Smooth muscle cell (in vitro differentiated cells): ENCODE data around the gene KCNQ1OT1. TPM values are rescaled to one million over a fixed set of nuclear protein-coding genes. Genes with fewer than 3 reads are reported as not detected.

ENCODE experiments used
- DNase-seq: peaks from one replicate; lab custom pipeline; 2025; ENCODE audit not compliant: unreplicated experiment; lab: John Stamatoyannopoulos, UW
- H2AFZ ChIP-seq: fragments of 200-600 bp; sonication (generic); 2 replicates; pipeline ENCODE4 v1.6.0; 2016; ENCODE audit warnings: antibody characterized with exemption, low read depth, mild to moderate bottlenecking
- H3F3A ChIP-seq: fragments of 200-600 bp; sonication (generic); 2 replicates; pipeline ENCODE4 v1.6.0; 2017; ENCODE audit warnings: antibody characterized with exemption, low read depth
- H3K27ac ChIP-seq: fragments of 200-600 bp; sonication (generic); 2 replicates; pipeline ENCODE4 v1.5.1; 2016; ENCODE audit warnings: low read depth, mild to moderate bottlenecking
- H3K27me3 ChIP-seq: fragments of 200-600 bp; sonication (generic); 2 replicates; pipeline ENCODE4 v1.6.1; 2016; ENCODE audit warnings: low read depth, mild to moderate bottlenecking
- H3K36me3 ChIP-seq: fragments of 200-600 bp; sonication (generic); 2 replicates; pipeline ENCODE4 v1.5.1; 2016; ENCODE audit warnings: low read depth
- H3K4me1 ChIP-seq: fragments of 200-600 bp; sonication (generic); 2 replicates; pipeline ENCODE4 v1.5.1; 2016; ENCODE audit warnings: low read depth
- H3K4me2 ChIP-seq: fragments of 200-600 bp; sonication (generic); 2 replicates; pipeline ENCODE4 v1.6.0; 2016; ENCODE audit warnings: mild to moderate bottlenecking
- H3K4me3 ChIP-seq: fragments of 200-600 bp; sonication (generic); 2 replicates; pipeline ENCODE4 v1.5.1; 2016; ENCODE audit warnings: mild to moderate bottlenecking
- H3K79me2 ChIP-seq: fragments of 200-600 bp; sonication (generic); 2 replicates; pipeline ENCODE4 v1.6.0; 2016; ENCODE audit warnings: low read depth, mild to moderate bottlenecking
- H3K9ac ChIP-seq: fragments of 200-600 bp; sonication (generic); 2 replicates; pipeline ENCODE4 v1.6.0; 2016; ENCODE audit warnings: low read depth
- H3K9me3 ChIP-seq: fragments of 200-600 bp; sonication (generic); replicated peaks from 2 replicates; pipeline ENCODE4 v1.5.1; 2016; ENCODE audit warnings: low read depth
- H4K20me1 ChIP-seq: fragments of 200-600 bp; sonication (generic); 2 replicates; pipeline ENCODE4 v1.6.0; 2016; ENCODE audit warnings: low read depth
- CTCF ChIP-seq: fragments of 200-600 bp; sonication (generic); IDR thresholded peaks from 2 replicates; pipeline ENCODE4 v1.5.1; 2017; ENCODE audit warnings: borderline replicate concordance, mild to moderate bottlenecking, antibody characterized with exemption; ENCODE audit not compliant: insufficient read depth, poor library complexity, severe bottlenecking
- WGBS: methylation state at CpG from one replicate; pipeline ENCODE4 v1.1.7; 2016; ENCODE audit warnings: low lambda C conversion rate; 5-methylcytosine and 5-hydroxymethylcytosine counted together
- polyA plus RNA-seq: library from polyadenylated mRNA; unstranded; fragments of >200 nt; fragmentation: Nextera tagmentation; extraction: Ambion mirVana; gene quantifications from 2 replicates; pipeline ENCODE4 v1.2.1, GENCODE V29; 2016
- total RNA-seq: library from RNA; depleted of rRNA; stranded (reverse); fragments of >200 nt; gene quantifications from 2 replicates; pipeline ENCODE4 v1.2.3, GENCODE V29; 2014

The KCNQ1OT1 gene
- total and polyA plus RNA-seq, 2 experiments from 2014 or later: 1.6 to 9.8 TPM

- no peaks in the 10 kb centered on the region for H3K4me1 ChIP-seq
- H3K4me3 ChIP-seq: no peak overlapping the region
- DNase-seq: no peak
- H4K20me1 ChIP-seq: no peaks in the 10 kb centered on the region
- H3K9me3 ChIP-seq: no peaks in the 10 kb centered on the region
- no peak overlapping the region for H3K27ac ChIP-seq
- H3K9ac ChIP-seq: no peak overlapping the region
- no peak overlapping the region for H3K4me2 ChIP-seq
- H3K36me3 ChIP-seq: no peaks in the 10 kb centered on the region
- WGBS: 94% methylated on average over 22 of the region's 28 CpGs
- TF ChIP-seq CTCF: no peak
- no peaks in the 10 kb centered on the region for H3K79me2 ChIP-seq
- H3F3A ChIP-seq: no peaks in the 10 kb centered on the region
- H3K27me3 ChIP-seq: no peaks in the 10 kb centered on the region
- no peak overlapping the region for H2AFZ ChIP-seq
Measured at GRCh38 chr11:2573240-2574042, 126.4 kb downstream of the KCNQ1OT1 start.

- no peaks in the 10 kb centered on the region for H3K27me3 ChIP-seq
- 97% methylated on average over 33 of the region's 33 CpGs for WGBS
Measured at GRCh38 chr11:2572491-2573239, 127.1 kb downstream of the KCNQ1OT1 start.

GRCh38 chr11:2571598-2572281 lies 128.1 kb downstream of the KCNQ1OT1 start:
- no peaks in the 10 kb centered on the region for H3K79me2 ChIP-seq
- H3K27ac ChIP-seq: no peak overlapping the region
- 94% methylated on average over 21 of the region's 23 CpGs for WGBS
- H3K9me3 ChIP-seq: no peaks in the 10 kb centered on the region
- H3K9ac ChIP-seq: no peak overlapping the region
- H3K4me1 ChIP-seq: no peaks in the 10 kb centered on the region
- H3K36me3 ChIP-seq: no peaks in the 10 kb centered on the region
- no peaks in the 10 kb centered on the region for H4K20me1 ChIP-seq
- no peak for TF ChIP-seq CTCF
- DNase-seq: no peak
- no peak overlapping the region for H3K4me2 ChIP-seq
- no peaks in the 10 kb centered on the region for H3F3A ChIP-seq
- no peak overlapping the region for H2AFZ ChIP-seq
- no peaks in the 10 kb centered on the region for H3K27me3 ChIP-seq
- H3K4me3 ChIP-seq: no peak overlapping the region

More at GRCh38 chr11:2572491-2573239, 127.1 kb downstream of the KCNQ1OT1 start:
- no peak overlapping the region for H3K27ac ChIP-seq
- H2AFZ ChIP-seq: no peak overlapping the region
- no peak for DNase-seq
- no peaks in the 10 kb centered on the region for H4K20me1 ChIP-seq
- no peaks in the 10 kb centered on the region for H3K9me3 ChIP-seq
- no peaks in the 10 kb centered on the region for H3K79me2 ChIP-seq
- no peaks in the 10 kb centered on the region for H3K4me1 ChIP-seq
- H3K4me2 ChIP-seq: no peak overlapping the region
- TF ChIP-seq CTCF: no peak
- H3F3A ChIP-seq: no peaks in the 10 kb centered on the region
- H3K36me3 ChIP-seq: no peaks in the 10 kb centered on the region
- H3K9ac ChIP-seq: no peak overlapping the region
- no peak overlapping the region for H3K4me3 ChIP-seq
